ENCODE measurements around the gene AVL9. TPM values are rescaled to one million over a fixed set of nuclear protein-coding genes. Genes with fewer than 3 reads are reported as not detected.

AVL9 gene
- total RNA-seq, 1 donor from 2014 or later: 31.3 TPM

- TF ChIP-seq, protein P1, sequence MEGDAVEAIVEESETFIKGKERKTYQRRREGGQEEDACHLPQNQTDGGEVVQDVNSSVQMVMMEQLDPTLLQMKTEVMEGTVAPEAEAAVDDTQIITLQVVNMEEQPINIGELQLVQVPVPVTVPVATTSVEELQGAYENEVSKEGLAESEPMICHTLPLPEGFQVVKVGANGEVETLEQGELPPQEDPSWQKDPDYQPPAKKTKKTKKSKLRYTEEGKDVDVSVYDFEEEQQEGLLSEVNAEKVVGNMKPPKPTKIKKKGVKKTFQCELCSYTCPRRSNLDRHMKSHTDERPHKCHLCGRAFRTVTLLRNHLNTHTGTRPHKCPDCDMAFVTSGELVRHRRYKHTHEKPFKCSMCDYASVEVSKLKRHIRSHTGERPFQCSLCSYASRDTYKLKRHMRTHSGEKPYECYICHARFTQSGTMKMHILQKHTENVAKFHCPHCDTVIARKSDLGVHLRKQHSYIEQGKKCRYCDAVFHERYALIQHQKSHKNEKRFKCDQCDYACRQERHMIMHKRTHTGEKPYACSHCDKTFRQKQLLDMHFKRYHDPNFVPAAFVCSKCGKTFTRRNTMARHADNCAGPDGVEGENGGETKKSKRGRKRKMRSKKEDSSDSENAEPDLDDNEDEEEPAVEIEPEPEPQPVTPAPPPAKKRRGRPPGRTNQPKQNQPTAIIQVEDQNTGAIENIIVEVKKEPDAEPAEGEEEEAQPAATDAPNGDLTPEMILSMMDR (IDR thresholded peaks at IDR 0.05): no peak
- Histone ChIP-seq H3K27me3 (no peaks in the 10 kb centered on the region), H3K27ac (peak overlapping the region; percentile 32), H3K36me3 (peaks cover 47% of the 10 kb centered on the region), H3K9me3 (no peaks in the 10 kb centered on the region), H3K4me1 (peaks cover 21% of the 10 kb centered on the region), H3K4me3 (no peak overlapping the region)
- ATAC-seq: peak; percentile 52
- no peak for DNase-seq
- intact Hi-C loops (cut with DNase I): no loop called here
These were observed 91.3 kb downstream of the AVL9 start for GRCh38 chr7:32586291-32587221.

GRCh38 chr7:32587411-32587948 lies 92.2 kb downstream of the AVL9 start:
- H3K27me3 ChIP-seq: no peaks in the 10 kb centered on the region
- H3K27ac ChIP-seq: peak overlapping the region; percentile 32
- peaks cover 21% of the 10 kb centered on the region for H3K4me1 ChIP-seq
- TF ChIP-seq, protein P1 (IDR thresholded peaks at IDR 0.05): no peak
- no peaks in the 10 kb centered on the region for H3K9me3 ChIP-seq
- no peak overlapping the region for H3K4me3 ChIP-seq
- H3K36me3 ChIP-seq: peaks cover 38% of the 10 kb centered on the region
- DNase-seq: no peak
- peak; percentile 39 for ATAC-seq
- intact Hi-C loops (cut with DNase I): no loop called here

- peak; percentile 60 for ATAC-seq
- no peak overlapping the region for H3K4me3 ChIP-seq
- TF ChIP-seq, protein P1 (IDR thresholded peaks at IDR 0.05): no peak
- H3K27ac ChIP-seq: peak overlapping the region; percentile 34
- no peaks in the 10 kb centered on the region for H3K27me3 ChIP-seq
- peaks cover 26% of the 10 kb centered on the region for H3K36me3 ChIP-seq
- no peak for DNase-seq
- intact Hi-C loops (cut with DNase I): no loop called here
- no peaks in the 10 kb centered on the region for H3K9me3 ChIP-seq
- peaks cover 21% of the 10 kb centered on the region for H3K4me1 ChIP-seq
These were observed 93.4 kb downstream of the AVL9 start for GRCh38 chr7:32588657-32589056.

DNA sequence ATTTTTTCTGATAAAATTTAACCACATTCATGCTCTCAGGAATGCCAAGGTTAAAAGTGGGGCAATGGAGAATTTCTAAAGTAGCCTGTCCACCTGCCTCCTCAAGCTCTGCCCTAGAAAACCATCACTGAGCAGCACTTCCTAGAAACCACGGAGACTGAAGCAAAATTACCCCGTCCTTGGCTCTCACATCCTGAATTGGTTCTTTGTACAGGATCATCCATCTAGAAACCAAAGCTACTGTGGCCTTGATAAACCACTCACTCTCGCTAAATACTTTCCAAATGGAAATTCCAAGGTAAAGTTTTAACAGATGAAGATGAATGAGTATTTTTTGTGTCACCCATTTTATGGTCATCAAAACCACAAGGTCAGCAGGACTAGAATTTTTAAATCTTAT lies 96.6 kb downstream of the AVL9 start:
- H3K27me3 ChIP-seq: no peaks in the 10 kb centered on the region
- H3K27ac ChIP-seq: no peak overlapping the region
- H3K36me3 ChIP-seq: no peaks in the 10 kb centered on the region
- H3K9me3 ChIP-seq: no peaks in the 10 kb centered on the region
- H3K4me3 ChIP-seq: no peak overlapping the region
- ATAC-seq (no peak), DNase-seq (no peak)
- peaks cover 11% of the 10 kb centered on the region for H3K4me1 ChIP-seq
- TF ChIP-seq, protein P1 (IDR thresholded peaks at IDR 0.05): no peak
- intact Hi-C loops (cut with DNase I): no loop called here

GRCh38 chr7:32592701-32593100 lies 97.4 kb downstream of the AVL9 start:
- DNase-seq: no peak
- TF ChIP-seq, protein P1 (IDR thresholded peaks at IDR 0.05): no peak
- no peak overlapping the region for H3K27ac ChIP-seq
- no peak overlapping the region for H3K4me3 ChIP-seq
- H3K9me3 ChIP-seq: no peaks in the 10 kb centered on the region
- H3K36me3 ChIP-seq: no peaks in the 10 kb centered on the region
- no peaks in the 10 kb centered on the region for H3K27me3 ChIP-seq
- peaks cover 4% of the 10 kb centered on the region for H3K4me1 ChIP-seq
- no peak for ATAC-seq
- intact Hi-C loops (cut with DNase I): no loop called here

All from upper lobe of right lung (tissue), 1 donor.